ENCODE results near the gene FLVCR1.

The FLVCR1 gene

GRCh38 chr1:212935387-212935981 lies 77.4 kb downstream of the FLVCR1 start:
- no peak overlapping the region for H3K27ac ChIP-seq
- H3K9me3 ChIP-seq (ENCODE audit: control insufficient read depth, low read length) = no peaks in the 10 kb centered on the region
- TF ChIP-seq, protein P1, sequence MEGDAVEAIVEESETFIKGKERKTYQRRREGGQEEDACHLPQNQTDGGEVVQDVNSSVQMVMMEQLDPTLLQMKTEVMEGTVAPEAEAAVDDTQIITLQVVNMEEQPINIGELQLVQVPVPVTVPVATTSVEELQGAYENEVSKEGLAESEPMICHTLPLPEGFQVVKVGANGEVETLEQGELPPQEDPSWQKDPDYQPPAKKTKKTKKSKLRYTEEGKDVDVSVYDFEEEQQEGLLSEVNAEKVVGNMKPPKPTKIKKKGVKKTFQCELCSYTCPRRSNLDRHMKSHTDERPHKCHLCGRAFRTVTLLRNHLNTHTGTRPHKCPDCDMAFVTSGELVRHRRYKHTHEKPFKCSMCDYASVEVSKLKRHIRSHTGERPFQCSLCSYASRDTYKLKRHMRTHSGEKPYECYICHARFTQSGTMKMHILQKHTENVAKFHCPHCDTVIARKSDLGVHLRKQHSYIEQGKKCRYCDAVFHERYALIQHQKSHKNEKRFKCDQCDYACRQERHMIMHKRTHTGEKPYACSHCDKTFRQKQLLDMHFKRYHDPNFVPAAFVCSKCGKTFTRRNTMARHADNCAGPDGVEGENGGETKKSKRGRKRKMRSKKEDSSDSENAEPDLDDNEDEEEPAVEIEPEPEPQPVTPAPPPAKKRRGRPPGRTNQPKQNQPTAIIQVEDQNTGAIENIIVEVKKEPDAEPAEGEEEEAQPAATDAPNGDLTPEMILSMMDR (IDR thresholded peaks at IDR 0.05) = no peak
- no peaks in the 10 kb centered on the region for H3K27me3 ChIP-seq (ENCODE audit: control insufficient read depth, insufficient read depth, low read length)
- no peak overlapping the region for H3K9ac ChIP-seq
- H2AFZ ChIP-seq = no peak overlapping the region
- no peak overlapping the region for H3K4me2 ChIP-seq (ENCODE audit: low read length)
- no peak overlapping the region for H3K4me3 ChIP-seq (ENCODE audit: low read depth, low read length)
- no peaks in the 10 kb centered on the region for H3K79me2 ChIP-seq
- H3K36me3 ChIP-seq (ENCODE audit: control insufficient read depth, insufficient read depth, low read length) = no peaks in the 10 kb centered on the region
- no peaks in the 10 kb centered on the region for H3K4me1 ChIP-seq

DNA sequence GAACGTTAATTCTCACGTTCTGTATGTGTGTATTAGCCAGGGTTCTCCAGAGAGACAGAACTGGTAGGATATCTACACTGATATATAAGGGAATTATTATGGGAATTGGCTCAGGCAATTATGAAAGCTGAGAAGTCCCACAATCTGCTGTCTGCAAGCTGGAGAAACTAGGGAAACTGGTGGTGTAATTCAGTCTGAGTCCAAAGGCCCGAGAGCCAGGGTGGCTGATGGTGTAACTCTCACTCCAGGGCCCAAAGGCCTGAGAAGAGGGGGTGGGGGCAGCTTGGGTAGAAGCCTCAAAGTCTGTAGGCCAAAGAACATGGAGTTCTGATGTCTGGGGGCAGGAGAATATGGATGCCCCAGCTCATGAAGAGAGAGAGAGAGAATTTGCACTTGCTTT lies 79.0 kb downstream of the FLVCR1 start:
- Histone ChIP-seq H3K9ac (no peak overlapping the region), H3K36me3 (ENCODE audit: control insufficient read depth, insufficient read depth, low read length) (no peaks in the 10 kb centered on the region), H3K4me2 (ENCODE audit: low read length) (no peak overlapping the region), H3K9me3 (ENCODE audit: control insufficient read depth, low read length) (no peaks in the 10 kb centered on the region), H2AFZ (no peak overlapping the region), H3K4me1 (no peaks in the 10 kb centered on the region), H3K4me3 (ENCODE audit: low read depth, low read length) (no peak overlapping the region), H3K27me3 (ENCODE audit: control insufficient read depth, insufficient read depth, low read length) (no peaks in the 10 kb centered on the region), H3K27ac (no peak overlapping the region), H3K79me2 (no peaks in the 10 kb centered on the region)
- TF ChIP-seq, protein P1 (IDR thresholded peaks at IDR 0.05) = no peak

- no peak overlapping the region for H3K4me3 ChIP-seq (ENCODE audit: low read depth, low read length)
- H3K27me3 ChIP-seq (ENCODE audit: control insufficient read depth, insufficient read depth, low read length) = no peaks in the 10 kb centered on the region
- H3K27ac ChIP-seq = no peak overlapping the region
- no peak overlapping the region for H2AFZ ChIP-seq
- H3K79me2 ChIP-seq = no peaks in the 10 kb centered on the region
- H3K4me2 ChIP-seq (ENCODE audit: low read length) = no peak overlapping the region
- TF ChIP-seq, protein P1 (IDR thresholded peaks at IDR 0.05) = no peak
- no peak overlapping the region for H3K9ac ChIP-seq
- no peaks in the 10 kb centered on the region for H3K4me1 ChIP-seq
- H3K36me3 ChIP-seq (ENCODE audit: control insufficient read depth, insufficient read depth, low read length) = no peaks in the 10 kb centered on the region
- H3K9me3 ChIP-seq (ENCODE audit: control insufficient read depth, low read length) = no peaks in the 10 kb centered on the region
Measured at GRCh38 chr1:212938846-212939245, 80.8 kb downstream of the FLVCR1 start.

GRCh38 chr1:212941452-212941851 lies 83.4 kb downstream of the FLVCR1 start:
- Histone ChIP-seq H3K4me2 (ENCODE audit: low read length) (no peak overlapping the region), H3K9ac (no peak overlapping the region), H2AFZ (no peak overlapping the region), H3K27me3 (ENCODE audit: control insufficient read depth, insufficient read depth, low read length) (no peaks in the 10 kb centered on the region), H3K4me3 (ENCODE audit: low read depth, low read length) (no peak overlapping the region), H3K9me3 (ENCODE audit: control insufficient read depth, low read length) (no peaks in the 10 kb centered on the region), H3K36me3 (ENCODE audit: control insufficient read depth, insufficient read depth, low read length) (no peaks in the 10 kb centered on the region), H3K27ac (no peak overlapping the region), H3K79me2 (no peaks in the 10 kb centered on the region), H3K4me1 (no peaks in the 10 kb centered on the region)
- TF ChIP-seq, protein P1 (IDR thresholded peaks at IDR 0.05) = no peak

DNA sequence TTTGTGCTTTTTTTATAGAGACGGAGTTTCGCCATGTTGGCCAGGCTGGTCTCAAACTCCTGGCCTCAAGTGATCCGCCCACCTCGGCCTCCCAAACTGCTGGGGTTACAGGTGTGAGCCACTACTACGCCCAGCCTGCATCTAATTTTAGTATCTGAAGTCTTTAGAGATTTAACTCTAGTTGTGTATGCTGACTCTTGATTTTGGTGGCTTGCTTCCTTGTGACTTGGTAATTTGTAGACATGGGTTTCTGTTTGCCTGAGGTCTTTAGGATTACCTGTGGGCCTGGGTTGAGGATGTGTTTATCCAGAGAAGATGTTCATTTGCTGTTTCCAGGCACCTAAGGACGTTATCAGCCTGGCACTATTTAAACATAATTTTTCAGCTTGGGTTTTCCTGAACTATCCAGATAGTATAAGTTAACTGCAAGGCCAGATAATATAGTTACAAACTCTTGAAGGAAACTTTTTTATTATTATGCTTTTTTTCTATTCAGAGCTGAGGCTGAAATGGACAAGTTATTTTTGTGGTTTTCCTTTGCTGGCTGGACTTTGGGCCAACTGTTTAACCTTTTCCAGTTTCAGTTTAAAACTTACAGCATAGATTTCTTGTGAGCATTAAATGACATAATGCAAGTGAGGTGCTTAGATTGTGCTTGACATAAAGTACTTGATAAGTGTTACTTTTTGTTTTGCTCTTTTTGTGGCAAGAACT lies 84.8 kb downstream of the FLVCR1 start:
- H3K79me2 ChIP-seq = no peaks in the 10 kb centered on the region
- no peaks in the 10 kb centered on the region for H3K9me3 ChIP-seq (ENCODE audit: control insufficient read depth, low read length)
- H3K9ac ChIP-seq = no peak overlapping the region
- H3K4me3 ChIP-seq (ENCODE audit: low read depth, low read length) = no peak overlapping the region
- H3K27ac ChIP-seq = no peak overlapping the region
- H3K27me3 ChIP-seq (ENCODE audit: control insufficient read depth, insufficient read depth, low read length) = no peaks in the 10 kb centered on the region
- H3K4me1 ChIP-seq = no peaks in the 10 kb centered on the region
- H3K4me2 ChIP-seq (ENCODE audit: low read length) = no peak overlapping the region
- H2AFZ ChIP-seq = no peak overlapping the region
- TF ChIP-seq, protein P1 (IDR thresholded peaks at IDR 0.05) = no peak
- H3K36me3 ChIP-seq (ENCODE audit: control insufficient read depth, insufficient read depth, low read length) = no peaks in the 10 kb centered on the region
